Psoas muscle (tissue), 8 donors: ENCODE measurements around the gene APOC3. TPM values are rescaled to one million over a fixed set of nuclear protein-coding genes. Genes with fewer than 3 reads are reported as not detected.

ENCODE experiments used
- ATAC-seq, 4 donors: fragments of 200-7000 bp; cut with Tn5 transposase; one replicate each; pipeline ENCODE4 v1.9.1; 2020; ENCODE audit warnings: moderate library complexity in 3 of 4, mild to moderate bottlenecking in 2 of 4
- DNase-seq, 2 donors: peaks; one replicate each; pipeline ENCODE4 v3.0.0-alpha.2; 2020
- H3K27ac ChIP-seq: fragments of 200-600 bp; one replicate; pipeline ENCODE4 v1.8.0; 2022
- H3K27me3 ChIP-seq, 3 donors: fragments of 200-600 bp in 1 of 3; one replicate each; pipeline versions ENCODE4 v1.6.1 to v1.8.0; 2013 to 2022; ENCODE audit warnings: low read length in 2 of 3, mild to moderate bottlenecking in 2 of 3, moderate library complexity in 1 of 3; ENCODE audit not compliant: insufficient read depth in 3 of 3
- H3K36me3 ChIP-seq, 2 donors: fragments of 200-600 bp in 1 of 2; one replicate each; pipeline versions ENCODE4 v1.6.1 to v1.8.0; 2013 to 2022; ENCODE audit warnings: low read depth in 1 of 2, mild to moderate bottlenecking in 1 of 2, moderate library complexity in 1 of 2; ENCODE audit not compliant: insufficient read depth in 1 of 2
- H3K4me1 ChIP-seq: fragments of 200-600 bp; one replicate; pipeline ENCODE4 v1.8.0; 2022
- H3K4me3 ChIP-seq: fragments of 200-600 bp; one replicate; pipeline ENCODE4 v1.8.0; 2022; ENCODE audit warnings: mild to moderate bottlenecking
- H3K9me3 ChIP-seq: fragments of 200-600 bp; one replicate; pipeline ENCODE4 v1.8.0; 2022
- WGBS, 3 donors: extraction: QIAGEN DNeasy Blood & Tissue Kit; methylation state at CpG; one replicate each; pipeline versions ENCODE4 v1.1.6 to v1.1.7; 2013; 5-methylcytosine and 5-hydroxymethylcytosine counted together
- intact Hi-C, 2 donors: fragments of 100-400 bp; cut with DNase I; formaldehyde crosslinking; loops; one replicate each; pipeline versions ENCODE4 v1.11.0 to v1.14.2; 2022
- polyA plus RNA-seq, 3 donors: library from polyadenylated mRNA; stranded (reverse); fragments of 200-250 nt; gene quantifications; one replicate each; pipeline ENCODE4 v1.2.3, GENCODE V29; 2013
- total RNA-seq, 4 donors: library from RNA; stranded (reverse); fragmentation: NEBNext Ultra II Directional in 2 of 4; extraction: Animal tissue kit (Norgen Biotek cat#: 25700) in 2 of 4; gene quantifications; one replicate each; pipeline versions ENCODE4 v1.2.1 to v1.2.4, GENCODE V29; 2021 to 2023
- TF ChIP-seq, protein P1 (sequence below): fragments of 200-600 bp; IDR thresholded peaks from one replicate; pipeline ENCODE4 v1.8.0; 2022; ENCODE audit warnings: antibody characterized with exemption
- donor health status: healthy with polysubstance abuse.
- donor health status: DM: no; HTN: no; CAD: no; lungs with moderate emphysema.
- donor health status: Bipolar disorder and iron deficiency.
- donor health status: healthy.
- donor health status: DM: yes; HTN: yes; CAD: no.
- donor health status: DM: no; HTN: no; CAD: no.
- donor health status: DM: no; HTN: no; CAD: no.
- donor health status: DM: yes; HTN: yes; CAD: no.

Gene APOC3
- total and polyA plus RNA-seq, 7 donors, result 0.26 to 2.2 (median 0.46) TPM; not detected in 4

GRCh38 chr11:116825854-116826750 lies 3.6 kb upstream of the APOC3 start:
- H3K9me3 ChIP-seq, result no peaks in the 10 kb centered on the region
- no peaks in the 10 kb centered on the region for H3K27me3 ChIP-seq
- H3K4me3 ChIP-seq, result no peak overlapping the region
- no peak for DNase-seq
- intact Hi-C loops, result no loop called here
- no peaks in the 10 kb centered on the region for H3K4me1 ChIP-seq
- 76 to 79% (median 78%) methylated on average over 22 of the region's 22 CpGs for WGBS, 3 donors
- TF ChIP-seq, protein P1, sequence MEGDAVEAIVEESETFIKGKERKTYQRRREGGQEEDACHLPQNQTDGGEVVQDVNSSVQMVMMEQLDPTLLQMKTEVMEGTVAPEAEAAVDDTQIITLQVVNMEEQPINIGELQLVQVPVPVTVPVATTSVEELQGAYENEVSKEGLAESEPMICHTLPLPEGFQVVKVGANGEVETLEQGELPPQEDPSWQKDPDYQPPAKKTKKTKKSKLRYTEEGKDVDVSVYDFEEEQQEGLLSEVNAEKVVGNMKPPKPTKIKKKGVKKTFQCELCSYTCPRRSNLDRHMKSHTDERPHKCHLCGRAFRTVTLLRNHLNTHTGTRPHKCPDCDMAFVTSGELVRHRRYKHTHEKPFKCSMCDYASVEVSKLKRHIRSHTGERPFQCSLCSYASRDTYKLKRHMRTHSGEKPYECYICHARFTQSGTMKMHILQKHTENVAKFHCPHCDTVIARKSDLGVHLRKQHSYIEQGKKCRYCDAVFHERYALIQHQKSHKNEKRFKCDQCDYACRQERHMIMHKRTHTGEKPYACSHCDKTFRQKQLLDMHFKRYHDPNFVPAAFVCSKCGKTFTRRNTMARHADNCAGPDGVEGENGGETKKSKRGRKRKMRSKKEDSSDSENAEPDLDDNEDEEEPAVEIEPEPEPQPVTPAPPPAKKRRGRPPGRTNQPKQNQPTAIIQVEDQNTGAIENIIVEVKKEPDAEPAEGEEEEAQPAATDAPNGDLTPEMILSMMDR, result no peak
- H3K36me3 ChIP-seq, result no peaks in the 10 kb centered on the region
- H3K27ac ChIP-seq, result no peak overlapping the region
- no peak for ATAC-seq

DNA sequence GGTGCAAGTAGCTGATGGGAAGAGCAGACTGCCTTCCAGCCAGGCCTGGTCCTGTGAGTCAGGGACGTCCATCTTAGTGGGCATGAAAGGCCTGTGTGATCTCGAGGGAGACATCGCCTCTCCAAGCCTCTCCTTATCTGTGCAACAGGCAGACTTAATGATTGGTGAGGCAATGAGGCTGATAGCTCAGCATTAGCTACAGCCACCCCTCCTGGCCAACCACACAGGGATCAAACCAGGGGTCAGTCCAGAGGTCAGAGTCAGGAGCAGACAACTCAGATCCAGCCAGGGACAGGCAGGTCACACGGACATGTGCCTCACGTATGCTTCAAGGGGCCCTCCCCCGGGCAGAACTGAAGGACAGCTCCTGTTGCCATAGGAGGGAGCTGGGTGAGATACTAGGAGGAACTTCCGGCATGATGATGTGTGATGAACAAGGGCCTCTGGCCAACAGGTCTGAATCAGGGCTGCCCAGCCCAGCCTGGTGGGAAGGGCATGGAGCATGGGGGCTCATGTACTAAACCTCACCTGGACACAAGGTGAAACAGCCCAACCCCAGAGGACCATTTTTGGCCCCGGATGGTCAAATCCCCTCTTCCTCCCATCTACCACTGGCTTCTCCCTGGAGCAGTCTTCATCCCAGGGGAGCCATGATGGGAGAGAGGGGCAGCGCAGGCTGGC lies 2.8 kb upstream of the APOC3 start:
- Histone ChIP-seq H3K27ac (no peak overlapping the region), H3K9me3 (no peaks in the 10 kb centered on the region), H3K4me1 (no peaks in the 10 kb centered on the region), H3K36me3 (no peaks in the 10 kb centered on the region), H3K27me3 (no peaks in the 10 kb centered on the region), H3K4me3 (no peak overlapping the region)
- ATAC-seq (no peak), DNase-seq (no peak)
- intact Hi-C loops, result no loop called here
- 70 to 76% (median 75%) methylated on average over 9 of the region's 9 CpGs for WGBS, 3 donors
- TF ChIP-seq, protein P1, result no peak

DNA sequence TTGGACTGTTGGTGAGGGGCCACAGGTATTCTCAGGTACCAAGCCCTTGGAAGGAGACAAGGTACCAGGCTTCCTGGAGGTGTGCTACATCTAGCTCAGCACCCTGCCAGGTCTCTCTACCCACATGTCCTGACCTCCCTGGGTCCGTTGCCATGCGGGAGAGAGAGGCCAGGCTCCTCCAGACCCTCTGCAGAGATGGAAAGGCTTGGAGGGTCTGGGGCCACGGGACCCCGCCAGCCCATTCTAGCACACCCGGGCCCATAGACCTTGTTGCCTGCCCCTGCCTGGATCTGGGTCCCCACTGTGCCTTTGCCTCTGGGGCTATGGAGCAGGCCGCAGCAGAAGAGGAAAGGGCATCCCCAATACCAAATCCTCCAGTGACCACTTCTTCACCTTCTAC lies 2.2 kb upstream of the APOC3 start:
- H3K9me3 ChIP-seq, result no peaks in the 10 kb centered on the region
- ATAC-seq (no peak), DNase-seq (no peak)
- WGBS, 3 donors, result 96 to 98% (median 96%) methylated on average over 4 to 6 of the region's 6 CpGs
- TF ChIP-seq, protein P1, result no peak
- no peaks in the 10 kb centered on the region for H3K36me3 ChIP-seq
- no peak overlapping the region for H3K27ac ChIP-seq
- H3K27me3 ChIP-seq, result no peaks in the 10 kb centered on the region
- intact Hi-C loops, result no loop called here
- H3K4me1 ChIP-seq, result no peaks in the 10 kb centered on the region
- H3K4me3 ChIP-seq, result no peak overlapping the region

DNA sequence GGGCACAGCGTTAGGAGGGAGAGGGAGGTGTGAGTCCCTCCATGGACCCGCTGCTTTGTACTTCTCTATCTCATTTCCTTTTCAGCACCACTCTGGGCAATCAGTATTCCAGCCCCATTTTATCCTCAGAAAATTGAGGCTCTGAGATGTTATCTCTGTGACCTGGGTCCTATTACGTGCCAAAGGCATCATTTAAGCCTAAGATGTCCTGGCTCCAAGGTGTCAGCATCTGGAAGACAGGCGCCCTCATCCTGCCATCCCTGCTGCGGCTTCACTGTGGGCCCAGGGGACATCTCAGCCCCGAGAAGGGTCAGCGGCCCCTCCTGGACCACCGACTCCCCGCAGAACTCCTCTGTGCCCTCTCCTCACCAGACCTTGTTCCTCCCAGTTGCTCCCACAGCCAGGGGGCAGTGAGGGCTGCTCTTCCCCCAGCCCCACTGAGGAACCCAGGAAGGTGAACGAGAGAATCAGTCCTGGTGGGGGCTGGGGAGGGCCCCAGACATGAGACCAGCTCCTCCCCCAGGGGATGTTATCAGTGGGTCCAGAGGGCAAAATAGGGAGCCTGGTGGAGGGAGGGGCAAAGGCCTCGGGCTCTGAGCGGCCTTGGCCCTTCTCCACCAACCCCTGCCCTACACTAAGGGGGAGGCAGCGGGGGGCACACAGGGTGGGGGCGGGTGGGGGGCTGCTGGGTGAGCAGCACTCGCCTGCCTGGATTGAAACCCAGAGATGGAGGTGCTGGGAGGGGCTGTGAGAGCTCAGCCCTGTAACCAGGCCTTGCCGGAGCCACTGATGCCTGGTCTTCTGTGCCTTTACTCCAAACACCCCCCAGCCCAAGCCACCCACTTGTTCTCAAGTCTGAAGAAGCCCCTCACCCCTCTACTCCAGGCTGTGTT lies 829 bp upstream of the APOC3 start:
- Histone ChIP-seq H3K27me3 (no peaks in the 10 kb centered on the region), H3K36me3 (no peaks in the 10 kb centered on the region), H3K4me3 (no peak overlapping the region), H3K27ac (no peak overlapping the region), H3K4me1 (no peaks in the 10 kb centered on the region), H3K9me3 (no peaks in the 10 kb centered on the region)
- ATAC-seq, result no peak
- intact Hi-C loops, result no loop called here
- no peak for DNase-seq
- WGBS, 3 donors, result 68 to 71% (median 69%) methylated on average over 12 to 16 of the region's 16 CpGs
- TF ChIP-seq, protein P1, result no peak
